ENCODE results near the gene PRPF38B.

PRPF38B gene

GRCh38 chr1:108715932-108716331, 23.8 kb downstream of the PRPF38B start:
- DNase-seq (ENCODE audit: low read depth) = no peak
- no peak overlapping the region for H3K4me3 ChIP-seq (ENCODE audit: low read depth, low read length)
- TF ChIP-seq CTCF (IDR thresholded peaks at IDR 0.05; ENCODE audit: low read depth, low read length) (no peak), POLR2A (IDR thresholded peaks at IDR 0.05; ENCODE audit: extremely low read depth, insufficient read length) (no peak)

GRCh38 chr1:108716437-108717230, 24.5 kb downstream of the PRPF38B start:
- TF ChIP-seq CTCF (IDR thresholded peaks at IDR 0.05; ENCODE audit: low read depth, low read length) = no peak
- no peak for TF ChIP-seq MYC (IDR thresholded peaks at IDR 0.05; ENCODE audit: low read depth, low read length)
- TF ChIP-seq POLR2A (IDR thresholded peaks at IDR 0.05; ENCODE audit: extremely low read depth, insufficient read length) = no peak
- TF ChIP-seq MAX (IDR thresholded peaks at IDR 0.05; ENCODE audit: low read depth, low read length) = no peak
- H3K4me3 ChIP-seq (ENCODE audit: low read depth, low read length) = no peak overlapping the region
- no peak for DNase-seq (ENCODE audit: low read depth)

GRCh38 chr1:108717774-108718316, 25.7 kb downstream of the PRPF38B start:
- H3K4me3 ChIP-seq (ENCODE audit: low read depth, low read length) = no peak overlapping the region
- DNase-seq (ENCODE audit: low read depth) = no peak
- TF ChIP-seq CTCF (IDR thresholded peaks at IDR 0.05; ENCODE audit: low read depth, low read length) (no peak), POLR2A (IDR thresholded peaks at IDR 0.05; ENCODE audit: extremely low read depth, insufficient read length) (no peak)

- TF ChIP-seq POLR2A (IDR thresholded peaks at IDR 0.05; ENCODE audit: extremely low read depth, insufficient read length) (no peak), MAX (IDR thresholded peaks at IDR 0.05; ENCODE audit: low read depth, low read length) (no peak), CTCF (IDR thresholded peaks at IDR 0.05; ENCODE audit: low read depth, low read length) (no peak), MYC (IDR thresholded peaks at IDR 0.05; ENCODE audit: low read depth, low read length) (no peak)
- H3K4me3 ChIP-seq (ENCODE audit: low read depth, low read length) = no peak overlapping the region
Measured at GRCh38 chr1:108718927-108719655, 27.0 kb downstream of the PRPF38B start.

GRCh38 chr1:108719656-108720435, 27.7 kb downstream of the PRPF38B start:
- TF ChIP-seq POLR2A (IDR thresholded peaks at IDR 0.05; ENCODE audit: extremely low read depth, insufficient read length) (no peak), CTCF (IDR thresholded peaks at IDR 0.05; ENCODE audit: low read depth, low read length) (no peak), MYC (IDR thresholded peaks at IDR 0.05; ENCODE audit: low read depth, low read length) (no peak), MAX (IDR thresholded peaks at IDR 0.05; ENCODE audit: low read depth, low read length) (no peak)
- no peak overlapping the region for H3K4me3 ChIP-seq (ENCODE audit: low read depth, low read length)
- peak; percentile 65 for DNase-seq (ENCODE audit: low read depth)

More at GRCh38 chr1:108718927-108719655, 27.0 kb downstream of the PRPF38B start:
- no peak for DNase-seq (ENCODE audit: low read depth)
